ENCODE results near the gene HLTF.

The HLTF gene

GRCh38 chr3:149000206-149000745 lies 86.1 kb downstream of the HLTF start:
- Histone ChIP-seq H3K27ac (no peak overlapping the region), H3K4me3 (no peak overlapping the region), H3K36me3 (ENCODE audit: insufficient read depth, low read length) (0 out of 2 replicates have a peak, but pooled peaks cover 3% of the 10 kb centered on the region), H3K9ac (ENCODE audit: insufficient read length) (no peak overlapping the region), H3K9me3 (ENCODE audit: low read depth, low read length) (no peaks in the 10 kb centered on the region)
- no peak for TF ChIP-seq FOXP2 (optimal IDR thresholded peaks at IDR 0.05; ENCODE audit: control extremely low read depth, extremely low read length, insufficient read depth)
- no peak for TF ChIP-seq EZH2 (IDR thresholded peaks at IDR 0.05)
- TF ChIP-seq POLR2AphosphoS5 (IDR thresholded peaks at IDR 0.05; ENCODE audit: borderline replicate concordance, low read depth, low read length) = no peak
- DNase-seq (ENCODE audit: low read depth, low spot score) = no peak

DNA sequence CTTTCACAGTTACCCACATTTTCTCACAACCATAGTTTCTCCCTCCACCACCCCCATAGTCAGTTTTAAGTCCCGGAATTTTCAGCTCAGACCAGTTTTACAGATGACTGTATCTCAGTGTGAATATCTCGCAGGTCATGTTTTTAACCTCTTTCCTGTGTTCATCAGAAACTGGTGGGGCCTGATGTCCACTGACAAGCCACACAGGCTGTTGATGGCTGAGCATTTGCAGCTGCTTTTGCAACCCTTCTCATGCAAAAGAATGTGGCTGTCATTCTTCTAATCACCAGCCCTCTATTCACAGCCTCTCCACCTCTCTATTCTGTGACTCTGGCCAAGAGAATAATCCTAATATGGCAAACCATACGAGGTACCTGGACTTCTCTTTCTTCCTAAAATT lies 86.5 kb downstream of the HLTF start:
- Histone ChIP-seq H3K9ac (ENCODE audit: insufficient read length) (no peak overlapping the region), H3K4me3 (no peak overlapping the region), H3K9me3 (ENCODE audit: low read depth, low read length) (no peaks in the 10 kb centered on the region), H3K36me3 (ENCODE audit: insufficient read depth, low read length) (0 out of 2 replicates have a peak, but pooled peaks cover 3% of the 10 kb centered on the region), H3K27ac (no peak overlapping the region)
- TF ChIP-seq FOXP2 (optimal IDR thresholded peaks at IDR 0.05; ENCODE audit: control extremely low read depth, extremely low read length, insufficient read depth) = no peak
- no peak for TF ChIP-seq POLR2AphosphoS5 (IDR thresholded peaks at IDR 0.05; ENCODE audit: borderline replicate concordance, low read depth, low read length)
- no peak for TF ChIP-seq EZH2 (IDR thresholded peaks at IDR 0.05)
- no peak for DNase-seq (ENCODE audit: low read depth, low spot score)

GRCh38 chr3:148998715-148999423 lies 87.5 kb downstream of the HLTF start:
- Histone ChIP-seq H3K9me3 (ENCODE audit: low read depth, low read length) (no peaks in the 10 kb centered on the region), H3K36me3 (ENCODE audit: insufficient read depth, low read length) (0 out of 2 replicates have a peak, but pooled peaks cover 3% of the 10 kb centered on the region), H3K9ac (ENCODE audit: insufficient read length) (no peak overlapping the region), H3K27ac (no peak overlapping the region), H3K4me3 (no peak overlapping the region)
- no peak for TF ChIP-seq FOXP2 (optimal IDR thresholded peaks at IDR 0.05; ENCODE audit: control extremely low read depth, extremely low read length, insufficient read depth)
- TF ChIP-seq EZH2 (IDR thresholded peaks at IDR 0.05) = no peak
- TF ChIP-seq POLR2AphosphoS5 (IDR thresholded peaks at IDR 0.05; ENCODE audit: borderline replicate concordance, low read depth, low read length) = no peak
- no peak for DNase-seq (ENCODE audit: low read depth, low spot score)

DNA sequence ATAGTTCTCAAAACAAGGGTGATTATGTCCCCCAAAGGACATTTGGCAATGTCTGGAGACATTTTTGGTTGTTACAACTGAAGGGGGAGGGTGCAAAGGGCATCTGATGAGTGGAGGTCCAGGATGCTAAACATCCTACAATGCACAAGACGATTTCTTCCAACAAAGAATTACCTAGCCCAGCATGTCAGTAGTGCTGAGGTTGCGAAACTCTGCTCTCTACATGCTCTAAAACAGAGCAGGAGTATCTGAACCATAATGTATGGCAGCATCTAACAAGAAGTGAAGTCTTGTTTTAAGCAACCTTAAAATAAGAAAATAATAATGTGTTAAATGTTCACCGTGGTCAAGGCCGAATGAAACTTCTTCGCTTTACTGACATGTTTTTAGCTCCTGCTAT lies 88.0 kb downstream of the HLTF start:
- TF ChIP-seq FOXP2 (optimal IDR thresholded peaks at IDR 0.05; ENCODE audit: control extremely low read depth, extremely low read length, insufficient read depth) (no peak), EZH2 (IDR thresholded peaks at IDR 0.05) (no peak), POLR2AphosphoS5 (IDR thresholded peaks at IDR 0.05; ENCODE audit: borderline replicate concordance, low read depth, low read length) (no peak)
- Histone ChIP-seq H3K9me3 (ENCODE audit: low read depth, low read length) (no peaks in the 10 kb centered on the region), H3K9ac (ENCODE audit: insufficient read length) (no peak overlapping the region), H3K27ac (no peak overlapping the region), H3K36me3 (ENCODE audit: insufficient read depth, low read length) (0 out of 2 replicates have a peak, but pooled peaks cover 3% of the 10 kb centered on the region), H3K4me3 (no peak overlapping the region)
- no peak for DNase-seq (ENCODE audit: low read depth, low spot score)

DNA sequence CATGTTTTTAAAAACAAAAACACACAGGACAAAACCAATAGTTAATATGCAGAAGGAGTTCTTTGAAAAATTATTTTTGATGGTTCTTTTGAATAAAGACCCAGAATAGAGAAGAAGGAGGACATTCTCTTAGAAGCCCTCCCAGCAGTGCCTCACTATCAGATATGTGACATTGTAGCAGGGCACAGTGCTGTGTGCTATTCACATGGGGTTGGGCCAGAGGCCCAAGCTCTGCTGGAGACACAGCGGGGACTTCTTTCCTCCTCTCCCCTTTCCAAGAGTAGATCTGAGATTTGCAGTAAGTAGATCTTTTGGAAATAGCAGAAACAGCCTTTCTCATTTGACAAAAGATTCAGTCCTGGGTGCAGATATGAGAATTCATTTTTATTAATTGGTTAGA lies 88.7 kb downstream of the HLTF start:
- H3K9ac ChIP-seq (ENCODE audit: insufficient read length) = no peak overlapping the region
- H3K4me3 ChIP-seq = no peak overlapping the region
- TF ChIP-seq FOXP2 (optimal IDR thresholded peaks at IDR 0.05; ENCODE audit: control extremely low read depth, extremely low read length, insufficient read depth) (no peak), EZH2 (IDR thresholded peaks at IDR 0.05) (no peak), POLR2AphosphoS5 (IDR thresholded peaks at IDR 0.05; ENCODE audit: borderline replicate concordance, low read depth, low read length) (no peak)
- H3K9me3 ChIP-seq (ENCODE audit: low read depth, low read length) = no peaks in the 10 kb centered on the region
- H3K36me3 ChIP-seq (ENCODE audit: insufficient read depth, low read length) = 0 out of 2 replicates have a peak, but pooled peaks cover 3% of the 10 kb centered on the region
- no peak for DNase-seq (ENCODE audit: low read depth, low spot score)
- no peak overlapping the region for H3K27ac ChIP-seq

- no peak for DNase-seq (ENCODE audit: low read depth, low spot score)
- no peaks in the 10 kb centered on the region for H3K36me3 ChIP-seq (ENCODE audit: insufficient read depth, low read length)
- no peak for TF ChIP-seq FOXP2 (optimal IDR thresholded peaks at IDR 0.05; ENCODE audit: control extremely low read depth, extremely low read length, insufficient read depth)
- TF ChIP-seq EZH2 (IDR thresholded peaks at IDR 0.05) = no peak
- no peak for TF ChIP-seq POLR2AphosphoS5 (IDR thresholded peaks at IDR 0.05; ENCODE audit: borderline replicate concordance, low read depth, low read length)
- H3K4me3 ChIP-seq = no peak overlapping the region
- no peak overlapping the region for H3K27ac ChIP-seq
- no peak overlapping the region for H3K9ac ChIP-seq (ENCODE audit: insufficient read length)
- H3K9me3 ChIP-seq (ENCODE audit: low read depth, low read length) = no peaks in the 10 kb centered on the region
These were observed 93.6 kb downstream of the HLTF start for GRCh38 chr3:148992635-148993255.

DNA sequence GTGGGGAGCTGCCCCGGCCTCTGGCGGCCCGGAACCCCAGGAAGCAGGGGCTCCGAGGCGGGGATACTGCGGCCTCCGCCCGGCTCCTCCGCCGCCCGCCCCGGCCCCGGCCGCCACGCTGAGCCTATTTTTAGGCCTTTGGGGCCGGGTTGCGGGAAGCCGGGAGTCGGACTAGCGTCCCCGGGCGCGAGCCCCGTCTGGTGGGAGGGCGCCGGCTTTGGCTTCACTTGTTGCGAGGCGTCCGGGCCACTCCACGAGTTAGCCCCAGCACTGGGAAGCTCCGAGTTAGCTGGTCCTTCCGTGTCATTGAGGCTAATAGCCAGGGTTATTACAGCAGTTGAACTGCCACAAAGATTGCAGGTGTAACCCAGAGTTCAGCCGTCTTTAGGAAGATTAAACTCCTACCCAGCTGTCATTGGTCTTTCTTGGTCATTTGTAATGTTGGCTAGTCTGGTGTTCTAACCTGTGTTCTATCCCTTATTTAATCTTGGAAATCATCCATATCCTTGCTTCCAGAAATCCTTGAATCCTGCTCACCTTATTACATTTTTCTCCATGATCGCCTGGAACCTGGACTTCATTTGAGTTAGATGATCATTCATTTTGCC lies 94.2 kb downstream of the HLTF start:
- no peaks in the 10 kb centered on the region for H3K9me3 ChIP-seq (ENCODE audit: low read depth, low read length)
- H3K27ac ChIP-seq = no peak overlapping the region
- TF ChIP-seq FOXP2 (optimal IDR thresholded peaks at IDR 0.05; ENCODE audit: control extremely low read depth, extremely low read length, insufficient read depth) (no peak), POLR2AphosphoS5 (IDR thresholded peaks at IDR 0.05; ENCODE audit: borderline replicate concordance, low read depth, low read length) (no peak)
- peak overlapping the region; percentile 93 for H3K4me3 ChIP-seq
- no peaks in the 10 kb centered on the region for H3K36me3 ChIP-seq (ENCODE audit: insufficient read depth, low read length)
- DNase-seq (ENCODE audit: low read depth, low spot score) = no peak
- H3K9ac ChIP-seq (ENCODE audit: insufficient read length) = peak overlapping the region; percentile 75
